Head of caudate nucleus (tissue), 42 donors: ENCODE measurements around the gene COPS7B.
A peak's percentile ranks its signal among the peaks of the same experiment; 100 is the strongest.
"Not testable (repeated sequence)": the region's sequence is repeated elsewhere in the genome, so short reads cannot be mapped to it uniquely, and the experiment has no call there.

Experiments used
- DNase-seq, 42 donors: peaks; one replicate each; pipeline versions ENCODE4 v3.0.0 to v3.0.0-alpha.2; 2020 to 2021; ENCODE audit warnings: mixed read lengths in 7 of 42
- intact Hi-C: fragments of 100-400 bp; cut with DNase I; formaldehyde crosslinking; loops from one replicate; pipeline ENCODE4 v1.15.0; 2022

The COPS7B gene

DNA sequence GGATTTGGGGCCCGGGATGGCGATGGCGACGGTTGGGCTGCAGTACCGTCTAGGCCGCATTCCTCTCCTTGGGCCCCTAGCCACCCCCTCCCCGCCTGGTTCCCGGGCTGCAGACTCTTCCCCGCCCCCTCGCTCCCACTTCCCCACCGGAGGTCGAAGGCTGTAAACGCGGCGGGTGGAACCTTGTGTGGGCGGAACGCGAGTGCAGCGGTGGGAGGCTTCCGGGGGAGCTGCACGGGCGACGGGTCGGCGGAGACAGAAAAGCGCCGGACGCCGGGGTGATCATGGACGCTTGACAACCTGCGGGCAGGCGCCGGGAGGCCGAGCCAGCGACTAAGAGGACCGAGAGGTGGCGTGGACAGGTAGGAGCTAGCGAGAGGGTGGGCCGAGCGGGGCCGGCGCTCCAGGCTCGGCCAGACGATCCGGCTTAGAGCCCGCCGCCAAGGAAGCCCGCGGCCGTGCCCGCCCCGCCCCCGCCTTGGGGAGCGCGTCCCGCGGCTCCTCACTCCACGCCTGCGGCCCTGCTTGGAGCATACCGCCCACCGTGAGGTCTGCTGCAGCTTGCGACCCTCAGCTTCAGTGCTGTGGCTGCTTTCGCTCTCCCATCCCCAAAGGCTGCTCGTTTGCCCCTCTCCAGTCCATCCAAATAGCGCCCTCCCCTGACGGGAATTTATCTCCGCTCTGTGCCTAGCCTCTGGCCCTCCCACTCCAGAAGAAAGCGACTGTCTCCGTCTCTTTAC lies at the start of gene COPS7B:
COPS7B (plus strand) TSS at position 269 of the 740 bp plus-strand sequence. CDS start 2,126 bp downstream, outside the sequence.
- DNase-seq: peak; percentile 46 to 93 (median 82)
- intact Hi-C loops: loop anchor here (10.0 kb wide), 1 partner anchor 172 kb away; no protein-coding TSS in a partner anchor

DNA sequence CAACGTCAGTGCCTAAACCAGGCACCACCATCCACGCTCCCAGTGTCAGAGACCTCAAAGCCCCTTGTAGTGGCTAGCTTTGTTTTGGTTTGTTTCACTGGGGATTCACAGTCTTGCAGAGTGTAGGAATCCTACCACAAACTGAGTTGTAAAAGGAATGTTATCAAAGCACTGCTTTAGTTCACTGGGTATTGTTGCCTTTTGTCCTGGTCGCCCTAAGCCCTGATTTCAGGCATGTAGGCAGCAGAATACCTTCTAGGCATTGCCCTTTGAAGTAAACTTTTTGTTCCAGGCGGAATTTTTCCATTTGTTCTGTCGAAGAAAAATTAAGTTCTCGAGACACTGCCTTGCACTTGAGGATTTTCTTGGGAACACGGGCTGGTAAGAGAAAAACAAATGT lies 48.5 kb upstream of the COPS7B start:
- DNase-seq: no peak
- intact Hi-C loops: no loop called here

DNA sequence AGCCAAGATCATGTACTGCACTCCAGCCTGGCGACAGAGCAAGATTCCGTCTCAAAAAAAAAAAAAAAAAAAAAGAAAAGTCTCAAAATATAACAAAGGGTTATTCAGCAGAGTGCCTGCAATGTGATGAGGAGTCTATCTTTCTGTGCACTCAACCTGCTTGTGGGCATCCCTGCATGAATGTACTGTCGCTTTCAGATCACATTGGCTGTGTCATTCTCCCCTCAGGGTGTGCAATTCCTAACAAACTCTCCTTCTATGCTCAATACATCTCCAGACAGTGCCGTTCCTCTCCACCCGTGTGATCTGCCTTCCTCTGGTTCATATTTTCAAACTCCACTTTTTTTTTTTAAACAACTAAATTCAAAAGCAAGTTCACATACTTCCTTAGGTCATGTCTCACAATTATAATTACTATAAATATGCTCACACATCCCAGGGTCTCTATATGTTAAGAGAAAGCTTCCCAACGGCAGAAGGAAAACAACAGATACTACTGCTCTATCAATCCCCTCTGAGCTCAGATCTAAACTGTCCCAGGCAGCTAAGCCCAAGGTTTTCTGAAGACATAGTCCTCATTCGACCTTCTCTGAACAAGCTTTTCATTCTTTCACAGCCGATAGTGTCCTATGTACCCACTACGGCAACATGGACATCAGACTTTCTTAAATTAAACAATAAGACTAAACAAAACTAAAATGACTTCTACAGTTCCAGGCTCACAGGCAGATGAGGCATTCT lies 42.7 kb upstream of the COPS7B start:
- intact Hi-C loops: no loop called here
- no peak for DNase-seq

DNA sequence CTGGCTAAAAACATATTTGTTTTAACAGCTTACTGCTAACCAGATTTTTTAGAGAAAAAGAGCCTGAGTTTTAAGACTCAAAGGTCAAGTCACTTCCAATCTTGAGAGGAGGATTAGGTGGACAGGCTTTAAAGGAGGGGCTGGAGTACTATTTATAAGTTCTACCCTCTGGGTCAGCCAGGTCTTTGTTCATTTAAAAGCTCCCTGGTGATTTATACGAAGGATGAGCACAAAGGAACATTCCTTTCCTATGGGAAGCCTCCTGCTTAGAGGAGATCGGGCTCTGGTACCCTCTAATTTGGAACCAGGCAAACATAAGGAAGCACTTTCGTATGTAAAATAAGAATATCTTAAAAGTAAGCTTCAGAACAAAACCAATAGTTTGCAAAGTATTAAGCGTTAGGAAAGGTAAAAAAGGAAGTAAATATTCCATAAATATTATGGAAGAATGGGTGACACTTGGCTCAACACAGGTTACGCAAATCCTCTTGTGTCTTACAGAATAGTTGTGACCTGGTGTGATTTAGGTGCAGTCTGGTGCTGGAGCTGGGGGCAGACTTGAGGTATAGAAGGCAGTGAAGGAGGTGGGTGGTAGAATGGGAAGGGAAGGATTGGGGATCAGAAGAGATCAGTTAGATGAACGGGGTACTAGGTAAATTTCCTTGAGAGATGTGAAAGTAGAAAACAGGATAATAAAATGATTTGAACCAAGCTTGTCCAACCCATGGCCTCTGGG lies 40.8 kb upstream of the COPS7B start:
- DNase-seq: no peak
- intact Hi-C loops: no loop called here

DNA sequence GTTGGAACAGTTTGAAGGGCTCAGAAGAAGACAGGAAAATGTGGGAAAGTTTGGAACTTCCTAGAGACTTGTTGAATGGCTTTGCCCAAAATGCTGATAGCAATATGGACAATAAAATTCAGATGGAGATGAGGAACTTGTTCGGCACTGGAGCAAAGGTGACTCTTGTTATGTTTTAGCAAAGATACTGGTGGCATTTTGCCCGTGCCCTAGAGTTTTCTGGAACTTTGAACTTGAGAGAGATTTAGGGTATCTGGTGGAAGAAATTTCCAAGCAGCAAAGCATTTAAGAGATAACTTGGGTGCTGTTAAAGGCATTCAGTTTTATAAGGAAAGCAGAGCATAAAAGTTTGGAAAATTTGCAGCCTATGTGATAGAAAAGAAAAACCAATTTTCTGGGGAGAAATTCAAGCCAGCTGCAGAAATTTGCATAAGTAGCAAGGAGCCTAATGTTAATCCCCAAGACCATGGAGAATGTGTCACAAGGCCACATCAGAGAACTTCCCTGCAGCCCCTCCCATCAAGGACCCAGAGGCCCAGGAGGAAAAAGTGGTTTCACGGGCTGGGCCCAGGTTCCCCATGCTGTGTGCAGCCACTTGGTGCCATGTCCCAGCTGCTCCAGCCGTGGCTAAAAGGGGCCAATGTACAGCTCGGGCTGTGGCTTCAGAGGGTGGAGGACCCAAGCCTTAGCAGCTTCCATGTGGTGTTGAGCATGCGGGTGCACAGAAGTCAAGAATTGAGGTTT lies 37.9 kb upstream of the COPS7B start:
- DNase-seq, intact Hi-C loops: not testable (repeated sequence)

DNA sequence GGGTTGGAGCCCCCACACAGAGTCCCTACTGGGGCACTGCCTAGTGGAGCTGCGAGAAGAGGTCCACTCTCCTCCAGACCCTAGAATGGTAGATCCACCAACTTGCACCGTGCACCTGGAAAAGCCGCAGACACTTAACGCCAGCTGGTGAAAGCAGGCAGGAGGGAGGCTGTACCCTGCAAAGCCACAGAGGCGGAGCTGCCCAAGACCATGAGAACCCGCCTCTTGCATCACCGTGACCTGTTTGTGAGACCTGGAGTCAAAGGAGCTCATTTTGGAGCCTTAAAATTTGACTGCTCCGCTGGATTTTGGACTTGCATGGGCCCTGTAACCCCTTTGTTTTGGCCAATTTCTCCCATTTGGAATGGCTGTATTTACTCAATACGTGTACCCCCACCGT lies 37.2 kb upstream of the COPS7B start:
- intact Hi-C loops: not testable (repeated sequence)

DNA sequence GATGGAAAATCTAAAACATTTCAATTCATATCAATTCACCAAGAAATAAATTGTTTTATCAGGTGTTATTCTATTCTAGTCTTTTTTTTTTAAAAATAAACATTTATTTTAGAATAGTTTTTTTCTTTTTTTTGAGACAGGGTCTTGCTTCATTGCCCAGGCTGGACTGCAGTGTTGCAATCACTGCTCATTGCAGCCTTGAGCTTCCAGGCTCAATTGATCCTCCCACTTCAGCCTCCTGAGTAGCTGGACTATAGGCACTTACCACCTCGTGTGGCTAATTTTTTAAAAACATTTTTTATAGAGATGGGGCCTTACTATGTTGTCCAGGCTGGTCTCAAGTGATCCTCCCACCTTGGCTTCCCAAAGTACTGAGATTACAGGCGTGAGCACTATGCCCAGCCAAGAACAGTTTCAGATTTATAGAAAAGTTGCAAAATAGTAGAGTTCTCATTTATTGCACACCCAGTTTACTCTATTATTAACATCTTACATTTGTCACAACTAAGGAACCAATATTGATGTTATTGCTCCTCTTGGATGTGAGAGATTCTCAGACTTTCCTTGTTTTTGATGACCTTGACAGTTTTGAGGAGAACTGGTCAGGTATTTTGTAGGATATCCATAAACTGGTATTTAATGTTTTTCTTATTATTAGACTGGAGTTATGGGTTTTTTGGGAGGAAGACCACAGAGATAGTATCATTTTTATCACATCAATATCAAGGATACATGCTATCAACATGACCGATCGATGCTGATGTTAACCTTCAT lies 35.0 kb upstream of the COPS7B start:
- intact Hi-C loops: no loop called here

More for the DNA sequence above, 37.2 kb upstream of the COPS7B start:
- not testable (repeated sequence) for DNase-seq

DNA sequence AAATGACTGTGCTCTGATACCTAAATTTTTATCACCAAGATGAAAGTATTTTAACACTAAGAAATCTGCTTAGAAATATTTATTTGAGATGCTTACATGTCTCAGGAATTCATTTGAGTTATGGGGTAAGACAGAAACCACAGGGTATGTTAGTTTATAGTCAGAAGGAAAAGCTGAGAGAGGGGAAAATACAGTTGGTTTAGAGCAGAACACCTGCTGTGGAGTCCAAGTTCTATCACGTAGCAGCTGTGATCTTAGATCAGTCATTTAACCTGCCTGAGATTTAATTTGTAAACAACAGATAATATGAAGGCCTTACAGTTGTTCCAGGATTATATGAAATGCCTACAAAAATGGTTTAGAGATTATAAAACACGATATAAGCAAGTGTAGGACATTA lies 34.2 kb upstream of the COPS7B start:
- intact Hi-C loops: no loop called here
- DNase-seq: no peak

More for the DNA sequence above, 35.0 kb upstream of the COPS7B start:
- no peak for DNase-seq

DNA sequence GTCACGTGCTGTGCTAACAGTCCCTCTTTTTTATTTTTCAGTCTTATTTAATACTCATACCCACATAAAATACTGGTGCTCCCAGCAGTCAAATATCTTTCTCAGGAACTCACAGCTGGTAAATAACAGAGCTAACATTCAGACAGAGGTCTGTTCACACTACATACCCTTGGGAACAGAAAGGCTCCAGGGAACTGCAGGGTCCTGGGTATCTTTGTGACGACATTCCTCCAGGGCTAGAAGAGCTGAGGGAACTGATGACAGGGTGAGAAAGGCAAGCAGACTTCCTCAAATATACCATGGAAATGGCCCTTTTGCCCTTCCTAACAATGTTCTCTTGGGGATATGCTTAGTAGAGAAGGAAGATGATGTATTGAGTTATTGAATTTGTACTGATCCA lies 24.5 kb upstream of the COPS7B start:
- no peak for DNase-seq
- intact Hi-C loops: no loop called here

DNA sequence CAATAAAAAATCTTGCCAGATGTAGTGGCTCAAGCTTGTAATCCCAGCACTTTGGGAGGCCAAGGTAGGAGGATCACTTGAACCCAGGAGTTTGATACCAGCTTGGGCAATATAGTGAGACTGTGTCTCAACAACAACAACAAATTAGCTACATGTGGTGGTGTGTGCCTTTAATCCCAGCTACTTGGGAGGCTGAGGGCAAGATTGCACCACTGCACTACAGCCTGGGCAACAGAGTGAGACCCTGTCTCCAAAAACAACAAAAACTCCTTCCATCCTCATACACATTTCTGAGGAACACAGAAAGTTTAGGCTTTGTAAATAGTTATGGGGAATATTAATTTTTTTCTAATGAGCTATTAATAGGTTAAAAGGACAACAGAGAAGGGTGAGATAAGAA lies 22.1 kb upstream of the COPS7B start:
- intact Hi-C loops: no loop called here

DNA sequence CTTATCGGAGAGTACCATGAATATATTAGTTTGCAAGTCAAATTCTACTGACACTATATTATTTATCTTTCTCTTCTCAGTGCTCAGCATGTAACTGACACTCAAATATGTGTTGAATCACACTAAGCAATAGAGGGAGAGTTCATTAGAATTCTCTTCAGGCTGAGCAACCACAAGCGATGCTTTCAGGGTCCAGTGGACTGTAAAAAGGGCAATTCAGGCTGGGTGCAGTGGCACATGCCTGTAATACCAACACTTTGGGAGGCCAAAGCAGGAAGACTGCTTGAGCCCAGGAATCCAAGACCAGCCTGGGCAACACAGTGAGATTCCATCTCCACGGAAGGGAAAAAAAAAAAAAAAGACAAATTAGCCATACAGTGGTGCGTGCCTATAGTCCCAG lies 21.5 kb upstream of the COPS7B start:
- intact Hi-C loops: no loop called here
- peak in 26 of 42 donors; percentile 7 to 61 (median 34) for DNase-seq

More for the DNA sequence above, 22.1 kb upstream of the COPS7B start:
- DNase-seq: no peak

DNA sequence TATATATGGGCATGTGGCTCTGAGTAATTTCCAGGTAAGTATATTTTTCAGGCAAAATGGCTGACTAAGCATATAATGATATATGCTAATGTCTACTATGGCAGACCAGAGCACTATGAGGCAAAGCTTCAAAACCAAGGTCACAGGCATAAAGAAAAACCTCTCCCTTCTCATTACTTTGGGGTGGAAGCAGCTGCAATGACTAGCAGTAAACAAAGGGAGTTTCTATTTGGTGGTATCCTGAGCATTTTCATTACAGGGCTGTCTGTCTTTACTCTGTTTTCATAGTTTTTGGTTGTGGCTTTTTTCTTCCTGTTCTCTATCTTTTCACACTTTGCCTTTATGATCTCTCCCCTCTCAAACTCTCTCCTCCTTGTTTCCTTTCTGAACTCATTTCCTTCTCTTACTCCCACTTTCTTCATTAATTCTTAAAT lies 20.7 kb upstream of the COPS7B start:
- intact Hi-C loops: no loop called here
- DNase-seq: no peak

DNA sequence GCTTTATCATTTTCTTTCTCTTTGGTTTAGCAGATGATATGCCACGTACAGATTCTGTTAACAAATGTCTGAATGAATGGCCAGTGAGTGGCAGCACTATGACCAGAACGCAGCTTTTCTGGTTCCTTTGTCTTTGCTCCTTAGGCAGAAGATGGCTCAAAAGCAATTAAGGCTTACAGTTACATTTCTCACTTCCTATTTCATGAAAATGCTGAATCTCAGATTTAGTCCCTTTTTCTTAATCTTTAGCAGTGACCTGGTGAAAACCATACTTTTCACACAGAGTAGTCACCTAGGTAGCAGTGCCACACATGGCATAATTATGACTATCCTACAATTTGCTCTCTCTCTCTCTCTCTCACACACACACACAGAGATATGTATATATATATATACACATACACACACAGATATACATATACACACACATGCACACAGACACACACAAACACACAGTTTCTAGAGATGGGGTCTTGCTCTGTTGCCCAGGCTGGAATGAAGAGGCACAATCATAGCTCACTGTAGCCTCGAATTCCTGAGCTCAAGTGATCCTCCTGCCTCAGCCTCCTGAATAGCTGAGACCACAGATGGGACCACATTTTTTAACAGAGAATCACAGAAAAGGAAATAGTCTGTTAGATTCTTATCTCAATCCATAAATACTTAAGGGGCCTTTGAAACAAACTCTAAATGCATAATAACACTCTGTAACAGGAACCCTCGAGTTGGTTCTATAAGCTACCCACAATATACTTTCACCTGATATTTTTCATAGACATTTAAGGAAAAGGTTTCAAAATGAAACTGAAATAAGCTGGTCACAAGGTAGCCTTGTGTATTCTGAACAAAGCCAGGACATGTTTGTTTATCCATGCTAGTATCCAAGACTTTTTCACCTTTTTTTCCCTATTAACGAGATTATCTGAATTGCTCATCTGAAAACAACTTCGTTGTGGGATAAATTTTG lies 16.8 kb upstream of the COPS7B start:
- intact Hi-C loops: no loop called here

DNA sequence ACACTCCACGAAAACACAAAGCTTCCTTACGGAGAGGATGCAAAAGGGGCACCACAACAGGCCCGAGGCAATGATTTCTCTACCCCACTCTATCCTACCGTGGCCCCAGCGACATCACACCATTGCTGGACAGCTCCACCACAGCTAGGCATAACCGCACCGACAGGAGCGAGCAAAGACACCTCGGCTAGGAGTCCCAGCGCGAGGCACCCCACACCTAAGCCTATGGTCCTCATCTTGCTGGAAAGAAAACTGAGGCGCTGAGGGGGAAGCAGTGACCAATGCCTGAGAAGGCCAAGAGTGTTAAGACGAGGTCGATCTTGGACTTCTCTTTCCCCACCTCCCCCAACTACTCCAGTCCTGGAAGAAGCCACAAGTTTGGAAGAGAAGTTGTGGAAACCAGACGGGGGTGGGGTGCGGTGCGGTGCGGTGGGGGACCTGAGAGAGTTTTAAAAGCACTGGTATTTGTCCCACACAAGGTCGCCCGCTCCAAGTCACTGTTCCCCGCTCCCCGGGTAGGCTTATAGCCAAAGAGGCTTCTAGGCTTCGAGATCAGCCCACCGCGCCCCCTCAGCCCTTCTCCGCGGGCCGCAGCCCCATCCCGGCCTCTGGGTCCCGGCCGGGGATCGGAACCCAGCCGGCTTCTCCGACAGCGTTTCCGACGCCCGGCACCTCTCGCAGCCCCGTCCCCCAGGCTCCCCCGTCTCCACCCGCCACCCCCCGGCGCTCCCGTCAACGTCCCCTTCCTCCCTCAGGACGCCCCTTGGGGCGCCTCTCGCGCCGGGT lies 5.9 kb upstream of the COPS7B start:
- intact Hi-C loops: loop anchor here (10.0 kb wide), 1 partner anchor 166 kb away; no protein-coding TSS in a partner anchor
- DNase-seq: peak in 8 of 42 donors; percentile 7 to 29 (median 16)

More for the DNA sequence above, 16.8 kb upstream of the COPS7B start:
- DNase-seq: no peak

DNA sequence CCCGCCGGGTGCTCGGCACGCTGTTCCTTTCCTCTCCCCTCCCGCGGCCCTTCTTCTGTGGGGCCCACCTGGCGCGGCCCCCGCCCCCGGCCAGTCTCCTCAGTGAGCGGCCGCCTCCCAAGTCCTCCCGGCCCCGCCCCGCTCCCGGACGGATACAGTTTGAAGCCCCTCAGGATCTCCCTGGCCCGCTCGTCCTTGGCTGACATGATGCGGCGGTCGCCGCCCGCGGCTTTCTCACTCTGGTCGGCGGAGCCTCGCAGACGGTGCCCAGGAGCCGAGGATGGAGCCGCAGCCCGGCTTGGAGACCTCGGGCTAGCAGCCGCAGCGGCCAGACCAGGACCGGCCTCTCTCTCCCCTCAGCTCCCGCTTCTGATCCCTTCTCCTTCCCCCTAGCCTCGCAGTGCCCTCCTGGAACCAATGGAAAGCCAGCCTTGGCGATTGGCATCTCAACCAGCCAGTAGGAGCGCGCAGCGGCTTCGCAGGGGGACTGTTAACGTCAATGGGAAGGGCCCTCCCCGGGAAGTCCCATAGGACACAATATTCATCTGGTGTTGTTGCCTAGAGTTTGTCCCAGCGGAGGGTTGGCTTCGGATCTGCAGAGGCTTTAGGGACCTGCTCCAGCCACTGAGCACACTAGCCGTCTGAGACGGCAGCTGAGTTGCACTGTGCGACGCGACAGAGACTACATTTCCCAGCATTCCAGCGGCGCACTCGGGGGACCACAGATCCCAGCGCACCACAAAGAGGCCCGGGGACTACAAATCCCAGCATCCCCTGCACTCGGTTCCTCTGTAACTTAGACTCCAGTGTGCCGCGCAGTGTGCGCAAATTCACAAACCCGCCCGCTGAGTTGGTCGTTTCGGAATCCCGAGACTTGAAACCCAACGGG lies 5.1 kb upstream of the COPS7B start, which contains the start of gene PDE6D:
PDE6D (minus strand) TSS at position 374 of the 889 bp plus-strand sequence; CDS start at position 206, 168 bp downstream.
- intact Hi-C loops: loop anchor here (10.0 kb wide), 1 partner anchor 166 kb away; no protein-coding TSS in a partner anchor
- DNase-seq: peak; percentile 95 to 100 (median 99)
